HL-60/S4 (cell line): ENCODE measurements around the gene COX11.

ENCODE experiments used
- in situ Hi-C: fragments of 300-500 bp; cut with MboI; formaldehyde crosslinking; loops from 2 replicates; pipeline ENCODE4 v1.14.3; 2022; ENCODE audit warnings: low sequenced_read_pairs

Gene COX11

GRCh38 chr17:54968262-54968987 lies at the start of gene COX11, which contains the start of gene STXBP4:
Gene COX11, minus strand, starts transcription at chr17:54968654. Its CDS starts 8 bp downstream, at chr17:54968646.
Gene STXBP4, plus strand, starts transcription at chr17:54968765. Its CDS starts 17,455 bp downstream, at chr17:54986220.
- in situ Hi-C loops = no loop called here

- in situ Hi-C loops = no loop called here
These were observed 37.1 kb upstream of the COX11 start for GRCh38 chr17:55005520-55005919.

DNA sequence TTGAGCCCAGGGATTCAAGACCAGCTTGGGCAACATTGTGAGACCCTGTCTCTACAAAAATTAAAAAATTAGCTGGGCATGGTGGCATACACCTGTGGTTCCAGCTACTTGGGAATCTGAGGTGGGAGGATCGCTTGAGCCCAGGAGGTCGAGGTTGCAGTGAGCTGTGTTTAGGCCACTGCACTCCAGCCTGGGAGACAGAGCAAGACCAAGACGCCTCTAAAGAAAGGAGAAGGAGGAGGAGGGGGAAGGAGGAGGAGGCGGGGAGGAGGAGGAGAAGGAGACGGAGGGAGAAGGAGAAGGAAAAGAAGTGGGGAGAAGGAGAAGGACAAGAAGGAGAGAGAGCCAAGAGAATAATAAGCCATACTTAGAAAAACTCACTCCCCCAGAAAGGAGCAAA lies 36.0 kb upstream of the COX11 start:
- in situ Hi-C loops = no loop called here

- in situ Hi-C loops = no loop called here
These were observed 34.0 kb upstream of the COX11 start for GRCh38 chr17:55002458-55002857.

GRCh38 chr17:54996441-54996840 lies 28.0 kb upstream of the COX11 start:
- in situ Hi-C loops = loop anchor here (25.0 kb wide), 1 partner anchor 291 kb away; no protein-coding TSS in a partner anchor

DNA sequence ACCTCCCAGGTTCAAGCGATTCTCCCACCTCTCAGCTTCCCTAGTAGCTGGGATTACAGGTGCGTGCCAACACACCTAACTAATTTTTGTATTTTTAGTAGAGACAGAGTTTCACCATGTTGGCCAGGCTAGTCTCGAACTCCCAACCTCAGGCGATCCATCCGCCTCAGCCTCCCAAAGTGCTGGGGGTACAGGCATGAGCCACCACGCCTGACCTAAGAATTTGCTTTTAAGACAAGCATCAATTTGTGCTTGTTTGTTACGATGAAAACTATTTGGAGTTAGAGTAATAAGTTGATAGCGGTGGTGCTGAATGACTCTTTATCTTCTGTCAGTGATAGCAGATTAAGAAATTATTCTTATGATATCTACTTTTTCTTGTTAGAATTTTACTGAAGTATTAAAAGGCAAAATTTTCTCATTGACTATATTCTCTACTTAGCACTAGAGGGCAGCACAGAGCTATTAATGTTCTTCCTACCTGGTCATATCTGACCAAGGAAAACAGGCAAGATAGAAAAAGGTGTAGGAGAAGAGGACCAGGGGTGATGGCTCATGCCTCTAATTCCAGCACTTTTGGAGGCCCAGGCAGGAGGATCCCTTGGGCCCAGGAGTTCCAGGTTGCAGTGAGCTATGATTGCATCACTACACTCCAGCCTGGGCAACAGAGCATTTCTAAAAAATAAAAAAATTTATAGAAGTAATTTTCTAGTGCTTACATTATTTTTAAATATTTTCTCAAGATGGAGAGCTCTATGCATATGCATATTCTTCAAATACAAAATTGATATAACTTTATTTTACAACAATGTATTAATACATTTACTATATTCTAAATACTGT lies 24.6 kb upstream of the COX11 start:
- in situ Hi-C loops = loop anchor here (25.0 kb wide), 1 partner anchor 294 kb away; no protein-coding TSS in a partner anchor

- in situ Hi-C loops = loop anchor here (25.0 kb wide), 1 partner anchor 296 kb away; no protein-coding TSS in a partner anchor
These were observed 23.1 kb upstream of the COX11 start for GRCh38 chr17:54991567-54991966.

GRCh38 chr17:54990118-54990517 lies 21.7 kb upstream of the COX11 start:
- in situ Hi-C loops = loop anchor here (25.0 kb wide), 1 partner anchor 297 kb away; no protein-coding TSS in a partner anchor

DNA sequence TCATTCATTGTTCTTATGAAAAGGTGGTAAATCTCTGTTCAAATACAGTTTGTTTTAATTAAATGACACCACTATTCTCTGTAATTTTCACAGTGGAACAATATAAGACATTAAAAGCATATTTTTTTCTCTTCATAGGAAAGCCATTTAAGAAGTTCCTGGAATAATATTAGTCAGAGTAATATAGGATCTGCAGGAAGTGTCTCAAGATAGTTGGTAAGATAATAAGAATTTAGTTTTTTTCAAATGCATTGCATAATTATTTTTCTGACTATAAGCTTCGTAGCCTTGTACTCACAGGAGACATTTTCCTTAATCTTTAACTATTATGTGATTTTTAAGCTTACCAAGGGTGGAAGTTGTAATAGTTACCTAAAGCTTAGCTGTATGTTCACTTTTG lies 17.0 kb upstream of the COX11 start:
- in situ Hi-C loops = loop anchor here (25.0 kb wide), 1 partner anchor 302 kb away; no protein-coding TSS in a partner anchor

DNA sequence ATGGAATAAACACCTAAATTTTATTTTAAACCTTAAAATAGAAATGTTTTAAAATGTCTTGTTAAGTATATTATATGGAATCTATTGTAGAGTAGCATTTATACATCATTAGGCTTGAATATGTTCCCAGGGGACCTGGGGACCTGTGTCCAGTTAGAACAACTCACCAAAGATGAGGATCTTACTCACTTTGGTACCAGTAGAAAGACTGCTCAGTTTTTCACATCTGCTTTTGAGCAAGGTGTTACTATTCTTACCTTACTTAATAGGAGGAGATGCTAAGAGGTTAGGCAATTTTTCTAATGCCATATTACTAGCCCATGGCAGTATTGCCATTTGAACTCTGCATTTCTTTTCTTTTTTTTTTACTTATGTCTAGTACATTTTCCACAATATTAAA lies 14.8 kb upstream of the COX11 start:
- in situ Hi-C loops = loop anchor here (25.0 kb wide), 1 partner anchor 304 kb away; no protein-coding TSS in a partner anchor

DNA sequence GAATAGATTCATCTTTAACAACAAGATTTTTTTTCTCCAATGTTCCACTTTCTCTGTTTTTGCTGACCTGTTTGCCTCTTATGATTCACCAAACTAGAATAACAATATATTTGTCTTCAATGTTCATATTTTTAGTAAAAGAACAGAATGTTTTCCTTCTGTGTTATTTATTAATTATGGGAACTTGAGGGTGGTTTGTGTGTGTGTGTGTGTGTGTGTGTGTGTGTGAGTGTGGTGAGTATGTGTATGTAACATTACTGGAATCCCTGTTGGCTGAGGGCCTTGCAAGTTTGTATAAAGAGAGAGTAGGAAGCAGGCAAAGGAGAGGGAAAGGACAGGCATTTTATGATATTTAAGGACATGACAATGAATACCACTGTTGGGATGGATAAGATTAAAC lies 13.9 kb upstream of the COX11 start:
- in situ Hi-C loops = loop anchor here (25.0 kb wide), 1 partner anchor 305 kb away; no protein-coding TSS in a partner anchor

DNA sequence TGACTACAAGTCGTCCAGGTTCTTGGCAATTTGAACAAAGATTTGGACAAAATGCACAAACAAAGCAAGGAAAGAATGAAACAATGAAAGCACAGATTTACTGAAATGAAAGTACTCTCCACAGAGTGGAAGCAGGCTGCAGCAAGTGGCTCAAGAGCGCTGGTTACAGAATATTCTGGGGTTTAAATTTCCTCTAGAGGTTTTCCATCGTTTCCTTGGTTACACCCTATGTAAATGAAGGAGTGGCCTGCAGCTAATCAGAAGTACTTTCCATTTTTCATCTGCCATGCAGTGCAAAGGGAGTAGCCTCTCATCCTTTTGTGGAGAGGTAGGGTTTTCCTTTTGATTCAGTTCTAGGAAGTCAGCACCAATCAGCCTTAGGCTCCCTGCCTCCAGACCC lies 11.9 kb upstream of the COX11 start:
- in situ Hi-C loops = loop anchor here (25.0 kb wide), 1 partner anchor 307 kb away; no protein-coding TSS in a partner anchor

GRCh38 chr17:54979657-54980056 lies 11.2 kb upstream of the COX11 start:
- in situ Hi-C loops = loop anchor here (25.0 kb wide), 1 partner anchor 308 kb away; no protein-coding TSS in a partner anchor

DNA sequence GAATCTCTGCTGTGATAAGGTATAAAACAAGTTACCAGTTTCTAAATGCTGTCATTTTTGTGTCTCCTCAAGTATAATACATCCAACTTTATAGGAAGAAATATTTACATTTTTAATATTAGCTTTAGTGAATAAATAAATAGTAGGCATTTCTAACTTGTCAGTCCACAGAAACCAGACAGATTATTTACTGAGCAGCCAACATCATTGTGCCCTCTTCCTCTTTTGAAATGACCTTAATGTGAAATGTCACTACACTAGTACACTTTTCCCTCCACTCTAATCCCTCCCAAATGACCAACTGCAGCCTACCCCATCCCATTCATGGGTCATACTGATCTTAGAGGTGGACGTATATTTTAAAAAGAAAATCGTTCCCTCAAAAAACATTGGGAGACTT lies 9.3 kb upstream of the COX11 start:
- in situ Hi-C loops = loop anchor here (25.0 kb wide), 1 partner anchor 310 kb away; no protein-coding TSS in a partner anchor

GRCh38 chr17:54976316-54976715 lies 7.9 kb upstream of the COX11 start:
- in situ Hi-C loops = loop anchor here (25.0 kb wide), 1 partner anchor 311 kb away; no protein-coding TSS in a partner anchor

DNA sequence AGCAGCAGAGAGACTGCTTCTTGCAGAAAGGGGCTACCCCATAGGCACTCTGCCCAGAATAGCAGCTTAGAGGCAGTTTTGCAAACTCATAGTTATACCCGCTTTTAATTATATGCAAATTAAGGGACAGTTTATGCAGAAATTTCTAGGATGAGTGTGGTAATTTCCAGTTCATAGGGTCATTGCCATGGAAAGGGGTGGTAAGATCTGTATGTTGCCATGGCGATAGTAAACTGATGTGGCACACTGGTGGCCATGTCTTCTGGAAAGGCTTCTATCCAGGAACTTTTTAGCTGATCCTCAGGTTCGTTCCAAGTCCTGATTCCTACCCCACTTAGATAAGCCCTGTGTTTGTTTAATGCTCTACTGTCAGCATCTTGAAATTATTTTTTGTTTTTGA lies 6.3 kb upstream of the COX11 start:
- in situ Hi-C loops = loop anchor here (25.0 kb wide), 1 partner anchor 313 kb away; no protein-coding TSS in a partner anchor

GRCh38 chr17:54972406-54973138 lies 4.1 kb upstream of the COX11 start:
- in situ Hi-C loops = no loop called here

DNA sequence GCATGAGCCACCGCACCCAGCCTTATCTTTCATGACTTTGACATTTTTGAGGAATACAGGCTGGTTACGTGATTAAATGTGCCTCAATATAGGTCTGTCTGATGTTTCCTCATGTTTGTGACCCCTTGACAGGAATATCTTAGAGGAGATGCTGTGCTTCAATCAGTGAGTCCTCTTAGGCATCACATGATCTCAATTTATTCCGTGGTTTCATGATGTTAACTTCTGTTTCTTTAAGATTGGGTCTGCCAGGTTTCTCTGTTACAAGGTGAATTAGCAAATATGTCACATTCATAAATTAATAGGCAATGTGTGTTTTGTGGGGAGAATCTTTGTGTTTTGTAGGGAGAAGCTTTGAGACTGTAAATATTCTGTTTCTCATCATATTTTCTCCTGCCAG lies 3.4 kb upstream of the COX11 start:
- in situ Hi-C loops = no loop called here

DNA sequence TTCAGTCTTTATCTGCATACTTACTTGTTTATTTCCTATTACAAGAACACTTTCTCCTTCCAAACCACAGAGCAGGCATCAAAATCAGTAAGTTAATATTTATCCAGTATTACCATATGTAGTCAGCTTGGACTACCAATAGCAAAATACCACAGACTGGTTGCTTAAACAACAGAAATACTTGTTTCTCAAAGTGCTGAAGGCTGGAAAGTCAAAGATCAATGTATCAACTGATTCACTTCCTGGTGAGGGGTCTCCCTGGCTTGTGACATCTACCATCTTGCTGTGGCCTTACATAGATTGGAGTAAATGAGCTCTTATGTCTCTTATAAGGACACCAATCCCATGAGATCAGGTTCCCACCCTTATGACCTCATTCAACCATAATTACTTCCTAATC lies 2.7 kb upstream of the COX11 start:
- in situ Hi-C loops = no loop called here
